ENCODE data around the gene SLC18A3.

The SLC18A3 gene

GRCh38 chr10:49651917-49652316 is 41.8 kb downstream of the SLC18A3 start:
- peak; percentile 19 for DNase-seq (ENCODE audit: low spot score)

- DNase-seq (ENCODE audit: low spot score) = peak; percentile 25
Measured at GRCh38 chr10:49652421-49653272, 42.5 kb downstream of the SLC18A3 start.

- peak; percentile 27 for DNase-seq (ENCODE audit: low spot score)
Measured at GRCh38 chr10:49653273-49653929, 43.3 kb downstream of the SLC18A3 start.

GRCh38 chr10:49654036-49654693 is 44.1 kb downstream of the SLC18A3 start:
- peak; percentile 30 for DNase-seq (ENCODE audit: low spot score)

- DNase-seq (ENCODE audit: low spot score) = peak; percentile 34
Measured at GRCh38 chr10:49655099-49655498, 45.0 kb downstream of the SLC18A3 start.

GRCh38 chr10:49656845-49657493 is 46.9 kb downstream of the SLC18A3 start:
- no peak for DNase-seq (ENCODE audit: low spot score)

- no peak for DNase-seq (ENCODE audit: low spot score)
Measured at GRCh38 chr10:49657606-49658005, 47.5 kb downstream of the SLC18A3 start.

- no peak for DNase-seq (ENCODE audit: low spot score)
Measured at GRCh38 chr10:49661140-49661856, 51.2 kb downstream of the SLC18A3 start.

Data from ecto neural progenitor cell (in vitro differentiated cells).